GM19239 (cell line): ENCODE results near the gene C10orf67.
"Not testable (repeated sequence)": the region's sequence is repeated elsewhere in the genome, so short reads cannot be mapped to it uniquely, and the experiment has no call there.

Source experiments
- DNase-seq: peaks from one replicate; pipeline ENCODE4 v3.0.0; 2011; ENCODE audit warnings: low spot score; ENCODE audit not compliant: insufficient read length
- FAIRE-seq: peaks from 2 replicates; lab custom pipeline; 2011; peaks lifted over from hg19 to GRCh38; lab: Jason Lieb, UNC

C10orf67 gene

GRCh38 chr10:23344241-23344841 lies at the start of gene C10orf67:
Gene C10orf67 (minus strand): TSS chr10:23344797. CDS start chr10:23344774, 23 bp downstream.
- peak; percentile 39 for FAIRE-seq
- no peak for DNase-seq

GRCh38 chr10:23391821-23392220 lies 47.2 kb upstream of the C10orf67 start:
- no peak for FAIRE-seq
- DNase-seq = no peak

GRCh38 chr10:23390809-23391208 lies 46.2 kb upstream of the C10orf67 start:
- no peak for DNase-seq

DNA sequence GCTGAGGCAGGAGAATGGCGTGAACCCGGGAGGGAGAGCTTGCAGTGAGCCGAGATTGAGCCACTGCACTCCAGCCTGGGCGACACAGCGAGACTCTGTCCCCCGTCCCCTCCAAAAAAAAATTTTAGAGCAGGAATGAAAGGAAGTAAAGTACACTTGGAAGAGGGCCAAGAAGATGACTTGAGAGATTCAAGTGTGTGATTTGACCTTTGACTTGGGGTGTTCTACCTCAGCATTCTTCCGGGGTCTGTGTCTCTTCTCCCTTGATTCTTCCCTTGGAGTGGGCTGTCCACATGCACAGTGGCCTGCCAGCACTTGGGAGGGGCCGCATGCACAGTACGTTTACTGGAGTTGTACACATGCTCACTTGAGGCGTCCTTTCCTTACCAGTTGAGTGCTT lies 45.8 kb upstream of the C10orf67 start:
- FAIRE-seq, DNase-seq: not testable (repeated sequence)

More at GRCh38 chr10:23390809-23391208, 46.2 kb upstream of the C10orf67 start:
- FAIRE-seq = no peak

DNA sequence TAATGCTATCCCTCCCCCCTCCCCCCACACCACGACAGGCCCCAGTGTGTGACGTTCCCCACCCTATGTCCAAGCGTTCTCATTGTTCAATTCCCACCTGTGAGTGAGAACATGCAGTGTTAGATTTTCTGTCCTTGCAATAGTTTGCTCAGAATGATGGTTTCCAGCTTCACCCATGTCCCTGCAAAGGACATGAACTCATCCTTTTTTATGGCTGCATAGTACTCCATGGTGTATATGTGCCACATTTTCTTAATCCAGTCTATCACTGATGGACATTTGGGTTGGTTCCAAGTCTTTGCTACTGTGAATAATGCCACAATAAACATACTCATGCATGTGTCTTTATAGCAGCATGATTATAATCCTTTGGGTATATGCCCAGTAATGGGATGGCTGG lies 42.9 kb upstream of the C10orf67 start:
- FAIRE-seq, DNase-seq: not testable (repeated sequence)

DNA sequence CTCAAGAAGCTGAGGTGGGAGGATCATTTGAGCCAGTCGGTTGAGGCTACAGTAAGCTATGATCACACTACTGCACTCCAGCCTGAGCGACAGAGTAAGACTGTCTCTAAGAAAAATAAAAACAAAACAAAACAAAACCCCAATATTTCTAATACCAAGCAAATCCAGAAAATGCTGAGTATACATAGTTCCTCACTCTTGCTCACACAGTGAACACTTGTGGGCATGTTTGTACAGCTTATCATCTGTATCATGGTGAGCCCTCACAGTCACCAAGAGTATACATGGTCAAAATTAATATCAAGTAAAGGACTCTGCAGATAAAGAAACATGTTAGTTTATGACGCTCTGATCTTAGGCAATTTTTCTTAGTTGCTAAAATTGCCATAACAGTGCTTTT lies 41.5 kb upstream of the C10orf67 start:
- DNase-seq (no peak), FAIRE-seq (no peak)

DNA sequence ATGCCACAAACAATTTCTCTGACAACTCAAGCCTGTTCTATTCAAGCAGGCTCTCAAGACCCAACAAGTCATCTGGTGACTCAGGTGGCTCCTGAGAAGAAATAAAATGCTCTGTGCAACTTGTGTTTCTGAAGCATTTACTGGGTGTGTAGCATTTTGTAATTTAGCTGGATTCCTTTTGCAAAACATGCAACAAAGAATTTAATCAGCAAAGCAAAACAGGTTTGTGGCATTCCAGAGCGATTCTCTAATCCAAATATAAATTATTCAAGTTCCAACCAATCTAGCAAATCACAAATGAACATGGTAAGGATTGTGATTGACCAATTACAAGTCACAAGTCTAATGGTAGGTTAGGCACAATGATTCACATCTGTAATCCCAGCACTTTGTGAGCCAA lies 39.8 kb upstream of the C10orf67 start:
- DNase-seq (no peak), FAIRE-seq (no peak)

GRCh38 chr10:23383637-23384036 lies 39.0 kb upstream of the C10orf67 start:
- DNase-seq = no peak
- FAIRE-seq = no peak

- no peak for DNase-seq
- peak; percentile 33 for FAIRE-seq
These were observed 36.9 kb upstream of the C10orf67 start for GRCh38 chr10:23381298-23382040.

DNA sequence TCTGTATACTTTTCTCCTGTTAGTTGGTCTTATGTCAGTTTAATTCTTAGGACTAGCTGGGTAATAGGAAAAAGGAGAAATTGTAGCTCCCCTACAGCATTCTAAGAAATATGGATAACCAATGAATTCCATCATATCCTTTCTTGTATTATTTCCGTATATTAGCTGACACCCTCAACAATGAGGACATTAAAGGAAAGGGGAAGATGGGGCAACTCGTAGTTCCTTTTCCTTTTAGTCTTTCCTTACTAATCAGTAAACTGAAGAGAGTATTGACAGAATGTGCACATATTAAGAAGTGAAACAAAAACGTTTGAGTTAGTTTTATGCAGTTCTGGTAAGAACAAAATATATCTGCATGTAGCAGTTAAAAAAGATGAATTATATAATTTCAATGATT lies 35.1 kb upstream of the C10orf67 start:
- DNase-seq (no peak), FAIRE-seq (no peak)

GRCh38 chr10:23376229-23376655 lies 31.6 kb upstream of the C10orf67 start:
- peak; percentile 64 for FAIRE-seq
- DNase-seq = no peak

- DNase-seq = no peak
These were observed 30.8 kb upstream of the C10orf67 start for GRCh38 chr10:23375366-23375765.

DNA sequence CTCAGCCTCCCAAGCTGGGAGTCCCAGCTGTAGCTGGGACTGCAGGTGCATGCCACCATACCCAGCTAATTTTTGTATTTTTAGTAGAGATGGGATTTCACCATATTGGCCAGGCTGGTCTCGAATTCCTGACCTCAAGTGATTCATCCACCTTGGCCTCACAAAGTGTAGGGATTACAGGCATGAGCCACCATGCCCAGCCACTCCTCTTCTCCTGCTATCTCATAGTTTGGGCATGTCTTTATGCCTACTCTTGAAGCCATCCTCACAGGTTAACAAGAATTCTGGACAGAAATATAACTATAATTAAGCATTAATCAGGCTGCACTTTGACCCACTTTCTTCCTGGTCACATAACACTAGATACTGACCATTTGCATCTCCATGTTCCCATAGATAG lies 28.6 kb upstream of the C10orf67 start:
- FAIRE-seq = no peak

More at GRCh38 chr10:23375366-23375765, 30.8 kb upstream of the C10orf67 start:
- no peak for FAIRE-seq

GRCh38 chr10:23371073-23371472 lies 26.5 kb upstream of the C10orf67 start:
- DNase-seq = no peak
- no peak for FAIRE-seq

More for the DNA sequence above, 28.6 kb upstream of the C10orf67 start:
- no peak for DNase-seq

- FAIRE-seq (peak; percentile 86), DNase-seq (no peak)
These were observed 25.5 kb upstream of the C10orf67 start for GRCh38 chr10:23370106-23370505.

DNA sequence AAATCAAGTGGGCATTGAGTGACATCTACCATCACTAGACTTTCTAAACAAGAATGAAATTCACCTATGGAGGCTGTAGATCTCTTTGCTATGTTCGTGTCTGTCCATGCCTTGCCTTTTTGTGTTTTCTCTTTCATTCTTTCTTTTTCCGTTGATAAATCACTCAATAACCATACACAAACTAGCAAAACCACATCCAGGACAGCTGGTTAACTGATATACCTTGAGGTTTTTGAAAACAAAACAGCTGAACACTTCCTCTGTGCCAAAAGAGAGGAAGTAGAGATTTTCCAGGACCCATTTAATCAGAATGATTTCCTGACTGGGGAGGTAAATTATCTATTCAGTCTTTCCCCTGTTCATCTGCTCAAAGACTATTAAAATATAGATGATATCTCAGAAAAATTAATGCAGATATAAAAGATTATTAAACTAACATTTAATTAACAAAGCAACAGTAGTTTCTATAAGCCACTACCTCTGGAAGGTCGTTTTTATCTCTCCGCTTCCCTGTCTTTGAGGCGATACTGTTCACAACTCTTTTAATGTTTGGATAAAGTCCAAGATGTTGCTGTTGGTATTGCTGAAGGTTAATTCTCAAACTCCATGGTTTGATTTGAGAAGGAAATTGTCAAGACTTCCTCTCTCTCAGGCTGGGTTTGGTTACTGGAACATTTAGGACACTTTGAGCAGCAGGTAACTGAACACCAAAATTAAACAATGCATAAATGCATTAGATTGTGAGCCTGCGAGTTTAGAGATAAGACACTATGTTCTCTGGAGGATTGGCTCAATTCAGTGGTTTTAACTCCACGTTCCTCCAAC lies 24.4 kb upstream of the C10orf67 start:
- peak; percentile 42 for DNase-seq
- FAIRE-seq = peak; percentile 63

DNA sequence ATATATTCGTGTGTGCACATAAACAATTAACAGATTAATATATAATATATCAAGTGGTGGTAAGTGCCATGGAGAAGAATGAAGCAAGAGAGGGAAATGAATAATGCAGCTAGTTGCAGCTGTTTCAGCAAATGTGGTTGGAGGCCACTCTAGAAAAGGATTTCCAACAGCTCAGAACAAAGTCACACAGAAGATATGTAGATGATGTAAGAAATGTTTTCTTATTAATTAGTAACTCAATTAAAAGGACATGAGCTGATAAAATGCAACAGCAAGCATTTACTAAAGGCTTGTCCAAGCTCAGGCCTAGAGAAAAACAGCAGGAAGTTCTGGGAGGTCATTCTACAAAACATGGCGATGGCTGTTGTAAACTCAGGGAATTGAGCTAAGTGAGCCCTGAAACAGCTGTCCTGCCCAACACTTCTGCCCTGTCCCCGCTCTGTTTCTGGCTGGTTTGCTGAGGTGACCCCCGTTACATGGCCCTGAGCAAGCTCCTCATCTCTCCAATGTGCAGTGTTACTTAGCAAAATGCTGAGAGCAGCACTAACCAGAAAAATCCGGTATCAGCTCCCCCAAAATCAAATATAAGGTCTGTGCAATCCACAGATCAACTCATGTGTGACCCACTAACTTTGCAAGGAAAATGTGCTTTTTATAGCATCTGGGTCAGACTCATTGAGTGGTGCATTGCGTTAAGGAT lies 23.4 kb upstream of the C10orf67 start:
- FAIRE-seq (peak; percentile 91), DNase-seq (no peak)

GRCh38 chr10:23365417-23366030 lies 20.9 kb upstream of the C10orf67 start:
- FAIRE-seq = peak; percentile 91
- not testable (repeated sequence) for DNase-seq

- peak; percentile 21 for FAIRE-seq
These were observed 19.8 kb upstream of the C10orf67 start for GRCh38 chr10:23364378-23364777.

DNA sequence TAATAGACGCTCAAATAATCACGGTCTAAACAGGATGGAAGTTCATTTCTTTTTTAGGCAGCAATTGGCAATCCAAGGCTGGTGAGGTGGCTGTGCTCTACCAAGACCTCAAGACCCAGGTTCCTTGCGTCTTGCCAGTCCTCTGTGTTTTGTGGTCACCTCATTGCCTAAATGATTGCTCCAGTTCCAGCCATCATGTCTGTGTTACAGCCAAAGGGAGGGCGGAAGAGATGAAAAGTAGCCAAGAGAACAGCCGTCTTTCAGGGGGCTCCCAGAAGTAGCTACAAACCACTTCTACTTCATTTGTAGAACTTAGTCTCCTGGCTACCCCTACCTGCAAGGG lies 19.2 kb upstream of the C10orf67 start:
- FAIRE-seq (peak; percentile 86), DNase-seq (no peak)

More at GRCh38 chr10:23364378-23364777, 19.8 kb upstream of the C10orf67 start:
- no peak for DNase-seq
